HepG2 (cell line): ENCODE measurements around the gene PTPN14. TPM values are rescaled to one million over a fixed set of nuclear protein-coding genes. Genes with fewer than 3 reads are reported as not detected.

ENCODE experiments used
- AHR ChIP-seq: IDR thresholded peaks from 2 replicates; pipeline ENCODE4 v1.6.1; 2018; ENCODE audit warnings: missing genetic modification reagents, missing compliant biosample characterization
- BCL3 ChIP-seq: sonication (generic); formaldehyde crosslinking; IDR thresholded peaks from 2 replicates; pipeline ENCODE4 v1.5.1; 2020; ENCODE audit warnings: mild to moderate bottlenecking, missing genetic modification reagents, moderate library complexity
- DNMT3B ChIP-seq: conservative IDR thresholded peaks from 2 replicates; pipeline ENCODE4 v1.6.1; 2016; ENCODE audit warnings: missing biosample characterization, control low read depth
- E2F2 ChIP-seq: sonication (generic); formaldehyde crosslinking; IDR thresholded peaks from 2 replicates; pipeline ENCODE4 v1.4.0; 2020; ENCODE audit warnings: missing genetic modification reagents, borderline replicate concordance
- EZH2 ChIP-seq: conservative IDR thresholded peaks from 2 replicates; pipeline ENCODE4 v1.6.1; 2012; ENCODE audit warnings: mild to moderate bottlenecking, low read depth, low read length, moderate library complexity
- FOXJ3 ChIP-seq: sonication (generic); formaldehyde crosslinking; IDR thresholded peaks from 2 replicates; pipeline ENCODE4 v1.4.0; 2020; ENCODE audit warnings: missing genetic modification reagents, mild to moderate bottlenecking, borderline replicate concordance
- GATAD2A ChIP-seq: IDR thresholded peaks from 2 replicates; pipeline ENCODE4 v1.6.1; 2016
- JUND ChIP-seq: sonication (generic); formaldehyde crosslinking; IDR thresholded peaks from 2 replicates; pipeline ENCODE4 v1.8.0; 2022; ENCODE audit warnings: mild to moderate bottlenecking, missing genetic modification reagents
- MED1 ChIP-seq: sonication (generic); formaldehyde crosslinking; IDR thresholded peaks from 2 replicates; pipeline ENCODE4 v1.4.0; 2020; ENCODE audit warnings: missing genetic modification reagents
- NONO ChIP-seq, 2 experiments: fragments of 450-650 bp in 1 of 2; sonication (generic) in 1 of 2; formaldehyde crosslinking in 1 of 2; IDR thresholded peaks in 1 of 2; conservative IDR thresholded peaks in 1 of 2; 2 replicates each; pipeline versions ENCODE4 v1.6.1 to v1.8.0; 2017 to 2022; ENCODE audit warnings: mild to moderate bottlenecking in 1 of 2, missing genetic modification reagents in 1 of 2, moderate library complexity in 1 of 2
- SUZ12 ChIP-seq: fragments of 150-350 bp; IDR thresholded peaks from 2 replicates; pipeline ENCODE4 v1.6.1; 2014; ENCODE audit warnings: low read depth, low read length
- SYNCRIP ChIP-seq: fragments of 200-400 bp; formaldehyde crosslinking; IDR thresholded peaks from 2 replicates; pipeline ENCODE4 v1.6.1; 2018; ENCODE audit warnings: mild to moderate bottlenecking, low read depth, low read length; ENCODE audit not compliant: insufficient read depth
- TCF7 ChIP-seq: sonication (generic); IDR thresholded peaks from 2 replicates; pipeline ENCODE4 v1.6.1; 2016; ENCODE audit warnings: antibody characterized with exemption, low read depth
- TEAD2 ChIP-seq: sonication (generic); formaldehyde crosslinking; IDR thresholded peaks from 2 replicates; pipeline ENCODE4 v1.9.0; 2021; ENCODE audit warnings: missing genetic modification reagents
- THAP11 ChIP-seq: IDR thresholded peaks from 2 replicates; pipeline ENCODE4 v1.6.1; 2016; ENCODE audit warnings: missing biosample characterization, missing genetic modification reagents
- THAP9 ChIP-seq: sonication (generic); formaldehyde crosslinking; IDR thresholded peaks from 2 replicates; pipeline ENCODE4; 2020; ENCODE audit warnings: missing genetic modification reagents, mild to moderate bottlenecking, borderline replicate concordance
- ZFP41 ChIP-seq: sonication (generic); formaldehyde crosslinking; IDR thresholded peaks from 2 replicates; pipeline ENCODE4 v1.4.0; 2020; ENCODE audit warnings: mild to moderate bottlenecking, missing genetic modification reagents, borderline replicate concordance
- ZMAT3 ChIP-seq: sonication (generic); formaldehyde crosslinking; conservative IDR thresholded peaks from 2 replicates; pipeline ENCODE4 v1.7.0; 2021; ENCODE audit warnings: missing genetic modification reagents
- ZNF354B ChIP-seq: sonication (generic); formaldehyde crosslinking; IDR thresholded peaks from 2 replicates; pipeline ENCODE4 v1.8.0; 2022; ENCODE audit warnings: mild to moderate bottlenecking, missing genetic modification reagents
- ZNF430 ChIP-seq: sonication (generic); formaldehyde crosslinking; IDR thresholded peaks from 2 replicates; pipeline ENCODE4 v1.9.0; 2021; ENCODE audit warnings: mild to moderate bottlenecking, missing genetic modification reagents
- ZNF546 ChIP-seq: sonication (generic); formaldehyde crosslinking; conservative IDR thresholded peaks from 2 replicates; pipeline ENCODE4 v1.8.1; 2023; ENCODE audit warnings: mild to moderate bottlenecking, missing genetic modification reagents
- ZNF589 ChIP-seq: sonication (generic); formaldehyde crosslinking; conservative IDR thresholded peaks from 2 replicates; pipeline ENCODE4 v1.8.0; 2022; ENCODE audit warnings: mild to moderate bottlenecking, moderate library complexity, missing genetic modification reagents
- ZNF629 ChIP-seq: sonication (generic); formaldehyde crosslinking; conservative IDR thresholded peaks from 2 replicates; pipeline ENCODE4 v1.5.0; 2020; ENCODE audit warnings: missing genetic modification reagents
- ZNF746 ChIP-seq: sonication (generic); formaldehyde crosslinking; IDR thresholded peaks from 2 replicates; pipeline ENCODE4 v1.8.0; 2022; ENCODE audit warnings: mild to moderate bottlenecking, missing genetic modification reagents
- ZNF782 ChIP-seq: sonication (generic); formaldehyde crosslinking; IDR thresholded peaks from 2 replicates; pipeline ENCODE4 v1.4.0; 2020; ENCODE audit warnings: missing genetic modification reagents, mild to moderate bottlenecking, borderline replicate concordance
- ZNF841 ChIP-seq: sonication (generic); formaldehyde crosslinking; IDR thresholded peaks from 2 replicates; pipeline ENCODE4 v1.8.1; 2023; ENCODE audit warnings: missing genetic modification reagents, borderline replicate concordance
- ZNF850 ChIP-seq: sonication (generic); formaldehyde crosslinking; conservative IDR thresholded peaks from 2 replicates; pipeline ENCODE4 v1.9.0; 2021; ENCODE audit warnings: mild to moderate bottlenecking, missing genetic modification reagents
- polyA plus RNA-seq, 8 experiments: library from polyadenylated mRNA; depleted of rRNA in 3 of 8; stranded (reverse) in 7 of 8; unstranded in 1 of 8; fragments of >200 nt; fragmentation: Illumina TruSeq in 4 of 8; extraction: Trizol in 4 of 8; gene quantifications; 2 replicates each; pipeline versions ENCODE4 v1.2.1 to v1.2.3, GENCODE V29; 2011 to 2016; ENCODE audit warnings: low read depth in 4 of 8, missing spikeins in 1 of 8, mixed read lengths in 1 of 8; ENCODE audit not compliant: insufficient read depth in 1 of 8
- total RNA-seq, 5 experiments: library from RNA; depleted of rRNA; stranded (reverse); fragments of >200 nt; fragmentation: Illumina TruSeq; extraction: Trizol; gene quantifications; 2 replicates each; pipeline ENCODE4 v1.2.3, GENCODE V29; 2016; ENCODE audit warnings: low read depth in 1 of 5

The PTPN14 gene
- total and polyA plus RNA-seq, 2 of the 13 experiments (the other 11 are each of a cell fraction or from before 2014, with no cell fraction given), result 3.9 to 4.7 TPM

- TF ChIP-seq THAP9 (CRISPR knock-in tag) (no peak), BCL3 (CRISPR knock-in tag) (no peak), SUZ12 (no peak), NONO (IDR thresholded peaks at IDR 0.05) (no peak), NONO (CRISPR knock-in tag; conservative IDR thresholded peaks at IDR 0.05) (no peak), ZNF841 (no peak), ZNF589 (CRISPR knock-in tag) (no peak), THAP11 (CRISPR knock-in tag) (no peak), E2F2 (CRISPR knock-in tag) (no peak), EZH2 (no peak), JUND (CRISPR knock-in tag) (no peak), SYNCRIP (no peak), ZNF782 (CRISPR knock-in tag) (no peak), DNMT3B (CRISPR knock-in tag) (no peak), AHR (no peak), TCF7 (peak; percentile 88), ZNF430 (CRISPR knock-in tag) (no peak), ZNF746 (CRISPR knock-in tag) (no peak), GATAD2A (CRISPR knock-in tag) (peak; percentile 55; the same call in 1 of the 2 replicates), ZNF546 (CRISPR knock-in tag) (no peak), ZNF354B (no peak), ZNF850 (CRISPR knock-in tag) (no peak), TEAD2 (no peak), ZMAT3 (CRISPR knock-in tag) (no peak), ZFP41 (CRISPR knock-in tag) (no peak), FOXJ3 (CRISPR knock-in tag) (peak; percentile 60; the same call in 1 of the 2 replicates), ZNF629 (CRISPR knock-in tag) (no peak), MED1 (CRISPR knock-in tag) (0 out of 2 replicates have a peak, but pooled peaks have one; percentile 28)
Observed at GRCh38 chr1:214516434-214517326, 34.7 kb downstream of the PTPN14 start (continued).
